Effector memory CD8-positive, alpha-beta T cell (primary cell): ENCODE data around the gene NDUFS1.
"Not testable (repeated sequence)": the region's sequence is repeated elsewhere in the genome, so short reads cannot be mapped to it uniquely, and the experiment has no call there.

Source experiments
- ATAC-seq: fragments of 150-1000 bp; cut with Tn5 transposase; replicated peaks from 2 replicates; pipeline ENCODE4 v1.10.0; 2021; ENCODE audit warnings: mild to moderate bottlenecking, moderate library complexity
- DNase-seq, 3 experiments: peaks; one replicate each; pipeline ENCODE4 v3.0.0; 2021
- H3K27ac Mint-ChIP-seq, 2 donors: one replicate each; pipeline ENCODE4 v1.8.0; 2022; ENCODE audit warnings: mild to moderate bottlenecking in 2 of 2, mixed read lengths in 2 of 2, moderate library complexity in 2 of 2
- H3K27me3 Mint-ChIP-seq, 2 donors: one replicate each; pipeline ENCODE4 v1.8.0; 2022; ENCODE audit warnings: mixed read lengths in 2 of 2
- H3K36me3 Mint-ChIP-seq: one replicate; pipeline ENCODE4 v1.8.0; 2022; ENCODE audit warnings: mild to moderate bottlenecking, moderate library complexity, mixed read lengths; ENCODE audit not compliant: insufficient read depth
- H3K4me1 Mint-ChIP-seq, 2 donors: one replicate each; pipeline ENCODE4 v1.8.0; 2022; ENCODE audit warnings: low read depth in 2 of 2, mixed read lengths in 2 of 2
- H3K4me3 Mint-ChIP-seq, 2 donors: one replicate each; pipeline ENCODE4 v1.8.0; 2022; ENCODE audit warnings: mild to moderate bottlenecking in 2 of 2, mixed read lengths in 2 of 2, moderate library complexity in 2 of 2
- H3K9me3 Mint-ChIP-seq, 2 donors: one replicate each; pipeline ENCODE4 v1.8.0; 2022; ENCODE audit warnings: mixed read lengths in 2 of 2

The NDUFS1 gene

GRCh38 chr2:206084439-206084869 is 74.8 kb downstream of the NDUFS1 start:
- H3K27ac Mint-ChIP-seq = peak overlapping the region; percentile 99 to 100
- H3K36me3 Mint-ChIP-seq = peaks cover 30% of the 10 kb centered on the region
- peaks cover 32 to 42% of the 10 kb centered on the region in 2 donors for H3K4me1 Mint-ChIP-seq
- ATAC-seq (no peak), DNase-seq (peak in 1 of 3 experiments; percentile 3)
- H3K27me3 Mint-ChIP-seq = no peaks in the 10 kb centered on the region
- H3K9me3 Mint-ChIP-seq = no peaks in the 10 kb centered on the region
- peak overlapping the region; percentile 98 to 99 for H3K4me3 Mint-ChIP-seq

- Mint-ChIP-seq H3K9me3 (no peaks in the 10 kb centered on the region), H3K36me3 (peaks cover 28% of the 10 kb centered on the region), H3K27me3 (no peaks in the 10 kb centered on the region), H3K27ac (peak overlapping the region; percentile 99 to 100), H3K4me3 (peak overlapping the region; percentile 98 to 99), H3K4me1 (peaks cover 34 to 44% of the 10 kb centered on the region in 2 donors)
- ATAC-seq (no peak), DNase-seq (peak in 1 of 3 experiments; percentile 8)
Observed at GRCh38 chr2:206083602-206084438, 75.4 kb downstream of the NDUFS1 start.

- Mint-ChIP-seq H3K9me3 (no peaks in the 10 kb centered on the region), H3K27me3 (no peaks in the 10 kb centered on the region), H3K27ac (peak overlapping the region in 1 of 2 donors; percentile 67), H3K4me1 (peaks cover 38 to 49% of the 10 kb centered on the region in 2 donors), H3K36me3 (peaks cover 28% of the 10 kb centered on the region), H3K4me3 (no peak overlapping the region)
- DNase-seq = no peak
- ATAC-seq = no peak
Observed at GRCh38 chr2:206082298-206082843, 76.9 kb downstream of the NDUFS1 start.

GRCh38 chr2:206080927-206081326 is 78.3 kb downstream of the NDUFS1 start:
- Mint-ChIP-seq H3K27me3 (no peaks in the 10 kb centered on the region), H3K27ac (peak overlapping the region; percentile 67 to 75), H3K4me1 (peaks cover 31 to 42% of the 10 kb centered on the region in 2 donors), H3K9me3 (no peaks in the 10 kb centered on the region), H3K4me3 (no peak overlapping the region), H3K36me3 (peaks cover 26% of the 10 kb centered on the region)
- ATAC-seq (no peak), DNase-seq (no peak)

- H3K27me3 Mint-ChIP-seq = no peaks in the 10 kb centered on the region
- H3K36me3 Mint-ChIP-seq = peaks cover 21% of the 10 kb centered on the region
- H3K4me3 Mint-ChIP-seq = no peak overlapping the region
- H3K9me3 Mint-ChIP-seq = no peaks in the 10 kb centered on the region
- DNase-seq (no peak), ATAC-seq (no peak)
- peaks cover 32 to 47% of the 10 kb centered on the region in 2 donors for H3K4me1 Mint-ChIP-seq
- H3K27ac Mint-ChIP-seq = no peak overlapping the region
Observed at GRCh38 chr2:206079699-206080465, 79.4 kb downstream of the NDUFS1 start.

GRCh38 chr2:206077879-206078278 is 81.4 kb downstream of the NDUFS1 start:
- ATAC-seq, H3K36me3 Mint-ChIP-seq, H3K27me3 Mint-ChIP-seq, H3K9me3 Mint-ChIP-seq, DNase-seq, H3K4me3 Mint-ChIP-seq: not testable (repeated sequence)
- Mint-ChIP-seq H3K4me1 (peaks cover 24 to 38% of the 10 kb centered on the region in 2 donors), H3K27ac (peak overlapping the region in 1 of 2 donors; percentile 59)

GRCh38 chr2:206075113-206075512 is 84.1 kb downstream of the NDUFS1 start:
- H3K4me1 Mint-ChIP-seq = peaks cover 20 to 42% of the 10 kb centered on the region in 2 donors
- no peak overlapping the region for H3K4me3 Mint-ChIP-seq
- ATAC-seq = no peak

GRCh38 chr2:206071807-206072206 is 87.4 kb downstream of the NDUFS1 start:
- ATAC-seq = no peak
- Mint-ChIP-seq H3K4me3 (no peak overlapping the region), H3K27me3 (no peaks in the 10 kb centered on the region), H3K4me1 (peaks cover 14 to 39% of the 10 kb centered on the region in 2 donors), H3K36me3 (peaks cover 7% of the 10 kb centered on the region), H3K27ac (peak overlapping the region in 1 of 2 donors; percentile 4), H3K9me3 (no peaks in the 10 kb centered on the region)
- no peak for DNase-seq

More at GRCh38 chr2:206075113-206075512, 84.1 kb downstream of the NDUFS1 start:
- Mint-ChIP-seq H3K27ac (no peak overlapping the region), H3K9me3 (no peaks in the 10 kb centered on the region), H3K27me3 (no peaks in the 10 kb centered on the region), H3K36me3 (peaks cover 9% of the 10 kb centered on the region)
- no peak for DNase-seq

- H3K4me3 Mint-ChIP-seq = no peak overlapping the region
- peaks cover 19 to 47% of the 10 kb centered on the region in 2 donors for H3K4me1 Mint-ChIP-seq
- H3K36me3 Mint-ChIP-seq = peaks cover 7% of the 10 kb centered on the region
- no peaks in the 10 kb centered on the region for H3K9me3 Mint-ChIP-seq
- DNase-seq (no peak), ATAC-seq (no peak)
- H3K27ac Mint-ChIP-seq = peak overlapping the region in 1 of 2 donors; percentile 44
- no peaks in the 10 kb centered on the region for H3K27me3 Mint-ChIP-seq
Observed at GRCh38 chr2:206069417-206069816, 89.8 kb downstream of the NDUFS1 start.

- no peak for ATAC-seq
- H3K9me3 Mint-ChIP-seq = no peaks in the 10 kb centered on the region
- no peak overlapping the region for H3K27ac Mint-ChIP-seq
- peaks cover 10% of the 10 kb centered on the region for H3K36me3 Mint-ChIP-seq
- peaks cover 18 to 51% of the 10 kb centered on the region in 2 donors for H3K4me1 Mint-ChIP-seq
- no peak overlapping the region for H3K4me3 Mint-ChIP-seq
- H3K27me3 Mint-ChIP-seq = no peaks in the 10 kb centered on the region
- no peak for DNase-seq
Observed at GRCh38 chr2:206068207-206068606, 91.0 kb downstream of the NDUFS1 start.
